GM18517 (cell line): ENCODE results near the gene BCAS4.
A peak's percentile ranks its signal among the peaks of the same experiment; 100 is the strongest.

Source experiments
- ATAC-seq: cut with Tn5 transposase; IDR thresholded peaks from one replicate; pipeline ENCODE4 v1.9.1; 2021; ENCODE audit warnings: mild to moderate bottlenecking, moderate library complexity; ENCODE audit not compliant: unreplicated experiment

Gene BCAS4

DNA sequence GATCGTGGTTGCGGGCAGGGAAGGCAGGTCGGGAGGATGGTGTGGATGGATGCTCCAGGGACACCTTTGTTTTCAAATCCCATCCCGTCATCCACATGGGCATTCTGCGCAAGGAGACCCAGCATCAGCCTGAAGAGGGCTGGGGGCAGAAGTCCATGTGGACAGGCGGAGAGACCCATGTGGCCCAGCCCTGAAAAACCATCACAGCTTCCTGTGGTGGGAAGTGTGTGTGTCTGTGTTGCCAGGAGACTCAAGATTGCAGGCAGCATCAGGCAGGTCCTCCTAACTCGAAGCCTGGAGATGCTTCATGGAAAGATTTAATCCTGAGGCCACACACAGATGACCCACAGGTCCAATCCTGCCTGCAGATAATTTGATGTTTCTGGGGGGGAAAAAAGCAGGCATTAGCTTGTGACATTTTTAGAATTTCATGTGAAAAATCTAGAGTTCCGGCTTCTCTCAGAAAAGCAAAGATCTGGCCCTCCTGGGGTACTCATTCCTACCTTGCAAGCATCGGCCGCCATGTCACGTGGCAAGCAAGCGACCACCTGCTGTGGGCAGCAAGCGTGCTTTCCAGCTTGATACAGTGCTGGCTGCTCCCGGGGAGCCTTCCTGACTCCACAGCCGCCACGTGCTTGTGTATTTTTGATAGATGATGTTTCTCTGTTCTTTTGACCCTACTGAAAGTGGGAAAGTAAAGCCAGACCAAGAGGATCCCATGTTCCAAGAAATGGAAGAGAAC, 25.8 kb downstream of the BCAS4 start:
- ATAC-seq, result no peak

DNA sequence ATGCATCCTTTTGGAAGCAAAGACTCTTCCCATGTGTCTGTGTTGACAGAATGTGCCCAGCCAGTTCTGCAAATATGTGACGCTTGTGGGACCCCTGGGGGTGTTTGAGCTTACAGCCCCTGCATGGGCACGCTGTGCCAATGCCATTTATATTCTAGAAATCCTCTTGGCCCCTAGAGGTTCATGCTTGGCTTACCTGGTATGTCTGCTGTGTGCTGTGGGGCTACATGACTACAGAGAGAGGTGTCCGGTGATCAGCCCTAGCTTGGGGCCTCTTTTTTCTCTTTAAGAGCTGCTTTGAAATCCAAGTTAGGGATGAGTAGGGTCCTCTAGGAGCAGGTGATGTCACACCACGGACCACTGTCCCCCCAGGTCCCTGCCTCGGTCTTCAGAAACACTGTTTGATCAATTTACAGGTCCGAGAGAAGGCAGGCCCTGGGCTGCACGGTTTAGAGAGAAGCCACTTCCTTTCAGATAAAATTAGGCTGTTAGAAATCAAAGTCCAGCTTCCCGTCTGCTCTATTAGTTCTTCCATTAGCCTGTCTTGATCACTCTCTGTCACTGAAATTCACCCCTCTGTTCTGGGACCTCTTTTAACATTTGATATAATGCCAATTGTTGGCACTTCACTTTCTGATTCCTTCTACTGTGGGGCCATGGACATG, 26.5 kb downstream of the BCAS4 start:
- no peak for ATAC-seq

DNA sequence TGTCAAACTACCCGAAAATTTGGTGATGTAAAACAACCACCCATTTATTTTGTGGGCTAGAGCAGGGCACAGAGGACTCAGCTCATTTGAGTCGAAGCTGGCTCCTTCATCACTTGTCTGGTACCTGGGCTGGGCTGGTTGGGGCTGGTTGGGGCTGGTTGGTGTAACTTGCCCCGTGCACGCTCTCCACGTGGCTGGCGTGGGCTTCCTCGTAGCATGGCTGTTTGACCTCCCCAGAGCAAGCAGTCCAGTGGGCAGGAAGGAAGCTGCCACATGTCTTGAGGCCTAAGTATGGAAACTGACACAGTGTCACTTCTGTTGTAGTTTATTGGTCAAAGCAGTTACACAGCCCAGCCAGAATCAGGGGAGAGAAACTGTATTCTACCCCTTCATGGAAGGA, 27.1 kb downstream of the BCAS4 start:
- no peak for ATAC-seq

DNA sequence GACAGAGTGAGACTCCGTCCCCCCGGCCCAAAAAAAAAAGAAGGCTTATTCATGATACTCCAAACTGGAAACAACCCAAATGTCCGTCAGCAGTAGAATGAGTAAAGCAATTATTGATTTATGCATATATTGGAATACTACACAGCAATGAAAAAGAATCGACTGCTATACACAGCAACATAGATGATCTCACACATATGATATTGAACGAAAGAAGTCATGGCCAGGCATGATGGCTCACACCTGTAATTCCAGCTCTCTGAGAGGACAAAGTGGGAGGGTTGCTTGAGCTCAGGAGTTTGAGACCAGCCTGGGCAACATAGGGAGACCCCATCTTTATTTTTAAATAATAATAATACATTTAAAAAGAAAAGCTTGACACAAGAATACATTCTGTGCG, 28.5 kb downstream of the BCAS4 start:
- ATAC-seq, result no peak

DNA sequence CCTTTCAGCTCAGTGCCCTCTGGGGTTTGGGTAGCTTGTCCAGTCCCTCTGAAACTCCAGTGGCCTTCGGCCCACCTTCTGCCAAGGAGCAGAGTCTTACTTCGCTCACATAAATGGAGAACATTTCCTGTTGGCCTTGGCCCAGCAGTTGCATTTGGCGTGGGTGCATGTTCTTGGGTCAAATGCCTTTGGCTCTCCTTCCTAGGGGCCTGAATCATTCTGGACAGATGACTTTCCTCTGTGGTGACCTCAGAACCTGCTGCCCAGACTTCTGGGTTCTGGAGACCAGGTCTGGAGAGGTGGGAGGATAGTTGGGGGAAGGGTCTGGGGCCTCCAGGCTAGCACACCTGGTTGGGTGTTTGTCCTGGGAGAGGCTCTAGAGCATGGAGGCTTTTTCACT, 29.3 kb downstream of the BCAS4 start:
- ATAC-seq, result no peak

DNA sequence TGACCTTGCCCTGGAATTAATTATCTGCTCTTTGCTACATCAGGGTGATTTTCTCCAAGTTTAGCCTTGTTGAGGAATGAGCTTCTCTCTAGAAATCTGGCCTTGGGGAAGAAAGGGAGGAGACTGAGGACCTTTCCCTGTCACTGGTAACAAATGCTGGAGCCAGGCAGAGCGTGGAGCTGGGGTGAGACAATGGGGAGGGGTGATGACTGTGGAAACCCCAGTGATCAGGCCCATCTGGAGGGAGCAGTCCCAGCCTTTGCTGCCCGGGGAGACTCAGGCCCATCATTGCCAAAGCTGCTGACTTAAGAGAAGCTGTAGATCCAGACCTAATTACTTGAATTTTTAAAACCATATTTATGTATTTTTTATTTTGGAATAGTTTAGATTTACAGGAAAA, 31.3 kb downstream of the BCAS4 start:
- no peak for ATAC-seq

DNA sequence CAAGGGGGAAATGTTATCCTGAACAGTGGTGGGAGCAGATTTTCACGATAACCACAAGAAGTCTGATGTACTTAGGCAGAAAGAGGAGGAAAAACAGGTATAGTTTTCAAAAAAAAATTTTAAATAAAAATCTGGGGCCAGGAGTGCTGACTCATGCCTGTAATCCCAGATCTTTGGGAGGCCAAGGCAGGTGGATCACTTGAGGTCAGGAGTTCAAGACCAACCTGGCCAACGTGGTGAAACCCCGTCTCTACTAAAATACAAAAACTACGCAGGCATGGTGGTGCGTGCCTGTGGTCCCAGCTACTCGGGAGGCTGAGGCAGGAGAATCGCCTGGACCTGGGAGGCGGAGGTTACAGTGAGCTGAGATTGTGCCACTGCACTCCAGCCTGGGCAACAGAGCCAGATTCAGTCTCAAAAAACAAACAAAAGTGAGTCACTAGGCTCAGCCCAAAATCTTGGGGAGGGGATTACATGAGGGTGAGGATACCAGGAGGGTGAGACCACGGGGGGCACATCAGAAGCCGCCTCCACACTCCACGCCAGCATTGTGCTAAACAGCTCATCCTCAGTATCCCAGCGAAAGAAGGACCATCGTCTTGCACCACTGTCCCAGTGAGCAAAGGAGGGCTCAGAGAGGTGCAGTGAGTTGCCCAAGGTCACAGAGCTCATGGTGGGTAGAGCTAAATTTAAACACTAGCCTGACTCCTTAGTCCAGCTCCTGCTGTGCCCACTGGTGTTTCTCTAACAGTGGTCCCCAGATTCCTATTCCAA, 33.7 kb downstream of the BCAS4 start:
- no peak for ATAC-seq

DNA sequence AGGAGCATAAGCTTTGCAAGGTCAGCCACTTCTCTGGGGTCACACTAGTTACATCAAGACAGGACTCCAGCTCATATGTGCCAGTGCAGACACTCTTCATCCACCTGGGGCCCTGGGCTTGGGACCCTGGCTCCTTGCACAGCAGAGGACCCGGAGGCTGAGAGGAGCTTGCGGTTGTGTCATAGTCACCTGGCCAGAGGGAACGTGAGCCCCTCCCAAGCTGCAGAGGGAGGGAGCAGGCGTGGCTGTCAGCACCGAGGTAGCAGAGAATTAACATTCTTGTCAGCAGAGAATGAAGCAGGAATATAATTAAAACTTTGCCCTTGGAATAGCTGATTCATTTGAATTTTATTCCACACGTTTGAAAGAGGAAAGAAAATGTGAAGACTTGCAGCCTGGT, 36.8 kb downstream of the BCAS4 start:
- ATAC-seq, result no peak

DNA sequence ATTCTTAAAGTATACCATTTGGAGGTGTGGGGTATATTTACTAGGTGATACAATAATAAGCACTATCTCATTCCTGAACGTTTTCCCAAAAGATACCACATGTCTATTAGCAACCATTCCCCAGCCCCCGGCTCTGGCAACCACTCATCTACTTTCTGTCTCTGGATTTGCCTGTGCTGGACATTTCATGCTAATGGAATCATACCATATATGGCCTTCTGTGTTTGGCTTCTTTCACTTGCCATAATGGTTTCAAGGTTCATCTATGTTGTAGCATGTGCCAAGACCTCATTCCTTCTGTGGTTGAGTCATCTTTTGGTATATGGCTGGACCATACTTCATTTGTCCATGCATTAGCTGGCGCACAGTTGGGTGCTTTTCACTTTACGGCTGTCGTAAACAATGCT, 39.7 kb downstream of the BCAS4 start:
- ATAC-seq, result no peak

DNA sequence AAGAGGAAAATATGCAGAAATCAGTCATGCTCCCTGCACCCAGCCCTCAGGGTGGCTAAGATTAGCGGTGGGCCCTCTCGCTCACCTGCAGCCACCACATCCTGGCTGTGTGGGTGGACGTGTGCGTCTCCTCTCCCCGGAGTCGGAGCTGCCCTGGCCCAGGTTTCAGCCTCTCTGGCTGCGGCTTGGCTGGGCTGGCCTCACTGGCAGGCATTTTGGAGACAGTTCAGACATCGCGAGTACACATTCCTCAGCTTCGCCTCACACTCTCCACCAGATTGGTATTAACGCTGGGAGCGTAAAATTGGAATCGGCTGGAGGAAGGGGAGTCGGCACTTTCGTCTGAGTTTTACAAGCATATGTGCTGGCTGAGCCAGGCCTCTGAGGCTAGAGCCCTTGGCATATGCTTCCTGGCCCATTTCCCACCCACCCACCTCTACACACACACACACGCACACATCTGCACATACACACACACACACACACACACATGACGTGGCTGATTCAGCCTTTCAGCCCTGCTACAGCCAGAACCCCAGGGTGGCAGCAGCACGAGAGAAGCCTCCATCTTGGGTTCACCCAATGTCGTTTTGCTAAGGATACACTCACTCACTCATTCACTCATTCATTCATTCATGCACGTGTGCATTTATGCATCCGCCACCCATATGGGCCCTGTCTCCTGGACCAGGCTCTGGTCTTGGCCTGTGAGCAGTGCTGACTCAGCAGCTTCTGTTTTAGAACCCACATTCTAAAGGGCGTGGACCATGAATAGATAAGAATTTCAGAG, 42.9 kb downstream of the BCAS4 start:
- ATAC-seq, result no peak

DNA sequence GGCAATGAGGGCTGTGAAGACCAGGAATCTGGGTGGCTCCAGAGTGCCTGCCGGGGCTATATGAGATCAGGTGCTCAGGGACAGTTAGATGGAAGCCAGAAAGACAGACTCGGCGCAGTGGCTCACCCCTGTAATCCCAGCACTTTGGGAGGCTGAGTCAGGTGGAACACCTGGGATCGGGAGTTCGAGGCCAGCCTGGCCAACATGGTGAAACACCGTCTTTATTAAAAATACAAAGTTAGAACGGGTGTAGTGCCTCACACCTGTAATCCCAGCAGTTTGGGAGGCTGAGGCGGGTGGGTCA, 43.4 kb downstream of the BCAS4 start:
- ATAC-seq, result no peak

DNA sequence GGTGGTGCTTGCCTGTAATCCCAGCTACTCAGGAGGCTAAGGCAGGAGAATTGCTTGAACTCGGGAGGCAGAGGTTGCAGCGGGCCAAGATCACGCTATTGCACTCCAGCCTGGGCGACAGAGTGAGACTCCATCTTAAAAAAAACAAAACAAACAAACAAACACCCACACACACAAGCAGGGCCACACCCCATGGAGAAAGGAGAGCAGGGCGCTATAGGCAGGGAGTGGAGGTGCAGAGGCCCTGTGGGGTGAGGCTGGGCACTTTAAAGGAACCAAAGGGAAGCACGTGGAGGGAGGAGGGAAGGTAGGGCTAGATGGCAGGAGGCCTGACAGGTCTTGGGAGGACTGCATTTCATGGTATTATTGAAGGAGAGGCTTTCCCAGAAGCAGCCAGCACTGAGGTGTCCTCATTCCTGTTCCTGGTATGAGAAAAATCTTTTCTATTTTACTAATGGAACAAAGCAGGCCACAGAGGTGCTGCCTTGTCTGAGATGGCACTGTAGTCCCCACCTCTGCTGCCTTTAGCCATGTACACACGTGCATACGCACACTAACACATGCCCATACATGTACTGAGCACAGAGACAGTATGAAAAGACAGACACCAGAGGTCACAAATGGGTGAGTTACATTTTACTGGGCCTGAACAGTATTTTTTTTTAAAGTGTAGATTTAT, 44.0 kb downstream of the BCAS4 start:
- ATAC-seq, result no peak

DNA sequence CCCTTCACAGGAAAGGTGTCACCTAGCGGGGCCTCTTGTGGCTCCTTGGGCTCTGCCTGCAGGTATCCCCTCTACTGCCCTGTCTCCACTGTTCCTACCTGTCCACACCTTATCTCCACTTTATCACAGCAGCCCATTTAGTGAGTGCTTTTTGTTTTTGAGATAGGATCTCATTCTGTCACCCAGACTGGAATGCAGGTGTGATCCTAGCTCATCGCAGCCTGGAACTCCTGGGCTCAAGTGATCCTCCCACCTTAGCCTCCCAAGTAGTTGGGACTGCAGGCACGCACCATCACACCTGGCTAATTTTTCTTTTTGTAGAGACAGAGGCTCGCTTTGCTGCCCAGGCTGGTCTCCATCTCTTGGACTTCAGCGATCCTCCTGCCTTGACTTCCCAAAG, 48.0 kb downstream of the BCAS4 start:
- ATAC-seq, result no peak

DNA sequence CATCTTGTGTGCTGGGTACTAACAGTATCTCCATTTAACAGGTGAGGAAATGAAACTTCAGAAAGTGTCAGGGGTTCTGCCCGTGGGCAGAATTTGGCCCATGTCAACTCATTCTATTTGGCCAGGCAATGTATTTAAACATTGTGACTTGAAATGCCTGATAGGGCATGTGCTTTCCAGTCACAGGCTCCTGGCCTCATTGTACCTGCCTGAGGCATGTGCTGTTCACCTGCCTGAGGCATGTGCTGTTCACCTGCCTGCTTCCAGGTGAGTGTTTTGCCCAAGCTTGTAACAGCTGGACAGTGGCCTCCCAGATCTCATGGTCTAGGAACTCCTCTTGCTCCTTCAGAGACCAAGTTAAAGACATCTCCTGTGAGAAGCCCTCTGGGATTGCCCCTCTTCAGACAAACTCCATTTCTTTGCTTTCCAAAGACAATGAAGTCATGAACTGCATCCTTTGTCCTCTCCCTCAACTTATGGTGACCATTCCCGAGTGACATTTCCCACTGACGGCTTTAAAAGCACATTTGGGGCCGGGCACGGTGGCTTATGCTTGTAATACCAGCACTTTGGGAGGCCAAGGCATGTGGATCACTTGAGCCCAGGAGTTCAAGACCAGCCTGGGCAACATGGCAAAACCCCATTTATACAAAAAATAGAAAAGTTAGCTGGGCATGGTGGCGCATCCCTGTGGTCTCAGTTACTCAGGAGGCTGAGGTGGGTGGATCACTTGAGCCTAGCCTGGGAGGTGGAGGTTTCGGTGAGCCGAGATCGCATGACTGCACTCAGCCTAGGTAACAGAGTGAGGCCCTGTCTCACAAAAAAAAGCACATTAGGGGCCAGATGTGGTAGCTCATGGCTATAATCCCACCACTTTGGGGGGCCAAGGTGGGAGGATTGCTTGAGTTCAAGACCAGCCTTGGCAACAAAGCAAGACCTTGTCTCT, 48.7 kb downstream of the BCAS4 start:
- peak; percentile 11 for ATAC-seq

DNA sequence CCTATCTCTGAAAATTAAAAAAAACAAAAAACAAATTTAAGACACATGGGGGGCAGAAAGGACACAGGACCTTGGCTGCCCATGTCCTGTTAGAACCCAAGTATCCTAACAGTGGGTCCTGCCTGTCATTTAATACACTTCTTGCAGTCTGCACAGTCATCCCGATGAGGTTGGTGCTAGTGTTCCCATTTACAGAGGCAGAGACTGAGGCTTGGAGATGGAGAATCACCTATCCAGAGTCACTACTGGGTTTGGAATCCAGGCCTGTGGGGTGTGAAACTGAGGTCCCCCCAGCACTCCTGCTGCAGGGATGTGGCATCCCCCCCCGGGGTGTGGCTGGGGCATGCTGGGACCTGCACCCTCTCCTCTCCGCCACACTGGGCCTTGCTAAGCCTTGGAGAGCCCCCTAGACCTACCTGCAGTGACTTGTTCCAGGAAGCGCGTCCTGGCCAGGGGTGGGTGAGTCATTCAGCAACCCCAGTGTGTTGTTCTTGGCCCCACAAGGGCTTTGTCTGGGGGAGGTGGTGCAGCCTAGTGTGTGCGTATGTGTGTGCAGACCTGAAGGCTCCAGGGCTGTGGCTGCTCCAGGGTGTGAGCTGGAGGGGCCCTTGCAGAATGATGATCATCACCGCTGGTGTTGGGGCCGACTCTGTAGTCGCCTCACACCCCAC, 49.7 kb downstream of the BCAS4 start:
- peak; percentile 87 for ATAC-seq

DNA sequence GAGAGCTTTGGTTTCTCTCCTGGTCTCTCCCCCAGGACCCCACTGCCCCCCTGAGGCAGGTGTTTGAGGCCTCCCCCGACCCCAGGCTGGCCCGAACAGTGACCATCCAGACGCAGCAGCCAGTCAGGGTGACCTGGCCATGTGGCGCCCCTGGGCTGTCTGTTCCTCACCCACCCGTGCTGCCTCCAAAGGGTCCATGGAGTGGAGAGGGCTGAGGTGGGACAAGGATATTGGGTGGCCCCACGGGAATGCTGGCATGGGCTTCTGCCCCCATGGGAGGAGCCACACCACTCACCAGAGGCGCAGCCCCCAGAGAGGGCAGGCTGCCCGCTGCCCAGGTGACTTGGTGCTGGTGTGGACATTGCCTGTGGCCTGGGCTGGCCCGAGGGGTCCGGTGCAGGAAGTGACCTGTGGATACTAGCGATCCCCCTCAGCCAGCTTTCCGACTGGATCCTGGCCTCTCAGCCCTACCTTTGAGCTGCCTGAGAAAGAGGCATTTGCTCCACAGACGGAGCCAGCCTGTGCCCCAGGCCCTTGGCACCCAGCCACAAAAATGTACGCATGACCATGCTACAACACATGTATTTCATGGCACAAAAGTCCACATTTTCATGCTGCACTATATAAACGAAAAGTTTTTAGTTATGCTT, 50.8 kb downstream of the BCAS4 start:
- ATAC-seq, result no peak

DNA sequence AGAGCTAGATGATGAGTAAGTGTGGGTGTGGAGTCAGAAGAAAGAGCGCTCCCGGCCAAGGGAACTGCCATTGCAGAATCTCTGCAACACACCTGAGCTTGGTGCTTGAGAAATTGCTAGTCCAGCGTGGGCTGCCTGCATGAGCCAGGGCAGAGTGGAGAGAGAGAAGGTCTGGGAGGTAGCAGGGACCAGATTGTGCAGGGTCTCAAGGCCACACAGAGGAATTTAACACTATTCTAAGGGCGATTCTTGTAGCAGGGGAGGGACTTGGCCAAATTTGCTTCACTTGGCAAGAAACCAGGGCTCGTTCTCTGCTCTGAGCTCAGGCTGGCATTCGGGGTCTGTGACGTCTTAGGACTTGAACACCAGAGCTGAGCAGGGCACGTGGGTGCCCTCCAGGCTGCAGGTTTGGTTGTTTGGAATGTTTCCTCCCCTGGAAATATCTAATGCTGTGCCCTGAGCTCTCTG, 53.5 kb downstream of the BCAS4 start:
- ATAC-seq, result no peak

DNA sequence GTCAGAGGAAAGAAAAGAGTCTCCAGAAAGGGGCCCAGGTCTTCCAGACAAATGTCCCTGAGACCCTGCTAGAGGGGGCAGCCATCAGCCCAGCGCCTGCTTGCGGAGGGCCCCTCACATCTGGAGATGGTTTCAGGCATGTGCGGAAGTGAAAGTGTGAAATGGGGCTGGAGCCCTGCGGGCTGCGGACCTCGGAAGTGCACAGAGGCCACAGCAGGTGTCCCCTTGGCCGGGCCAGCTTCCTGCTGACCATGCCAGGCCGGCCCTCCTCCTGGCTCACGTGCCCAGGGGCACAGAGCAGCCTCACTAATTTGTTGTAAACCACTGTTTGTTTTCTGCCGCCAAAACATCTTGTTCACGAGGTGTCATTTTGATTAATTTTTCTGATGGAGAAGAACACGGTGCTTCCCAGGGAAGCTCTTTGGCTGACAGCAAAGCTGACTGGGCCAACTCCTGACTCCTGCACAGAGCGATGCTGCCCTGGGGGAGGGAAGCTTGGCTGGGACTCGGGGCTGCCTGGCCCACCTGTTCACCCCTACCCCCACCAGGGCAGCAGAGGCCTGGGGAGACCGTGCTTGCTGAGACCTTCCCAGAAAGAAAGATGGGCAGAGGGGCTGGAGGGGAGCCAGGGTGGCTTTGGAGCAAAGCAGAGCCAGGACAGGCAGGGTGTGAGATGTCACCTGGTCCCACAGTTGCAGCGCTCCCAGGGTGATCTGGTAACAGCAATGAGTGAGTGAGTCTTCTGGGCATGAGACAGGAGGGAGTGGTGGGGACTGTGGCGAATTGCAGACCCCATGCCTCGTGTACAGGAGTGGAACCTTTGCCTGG, 54.2 kb downstream of the BCAS4 start:
- ATAC-seq, result no peak
